PC-3 (cell line): Measurements from ENCODE around the gene AMT. TPM values are rescaled to one million over a fixed set of nuclear protein-coding genes. Genes with fewer than 3 reads are reported as not detected.
A peak's percentile ranks its signal among the peaks of the same experiment; 100 is the strongest.

Source experiments
- ATAC-seq: fragments of 200-7000 bp; cut with Tn5 transposase; 2 replicates; pipeline ENCODE4 v1.9.1; 2020; ENCODE audit warnings: mild to moderate bottlenecking, moderate library complexity
- BruUV-seq: library from RNA; stranded (reverse); fragments of 400-500 nt; replicated peaks from 2 replicates; lab custom pipeline; 2021; lab: Mats Ljungman, UMichigan
- CTCF ChIA-PET: fragments of 300-600 bp; sonication (Branson Sonifier 250); formaldehyde crosslinking; loops from one replicate; lab custom pipeline; 2022; ENCODE audit warnings: antibody characterized with exemption; lab: Charles Lee
- POLR2A ChIA-PET: fragments of 300-600 bp; sonication (Branson Sonifier 250); formaldehyde crosslinking; loops from one replicate; lab custom pipeline; 2022; ENCODE audit warnings: antibody characterized with exemption; ENCODE audit not compliant: unreplicated experiment; lab: Charles Lee
- DNase-seq: peaks from one replicate; pipeline ENCODE4 v3.0.0-alpha.2; 2015
- H2AFZ ChIP-seq: fragments of 300-600 bp; sonication (generic); 2 replicates; pipeline ENCODE4 v1.6.0; 2016; ENCODE audit warnings: antibody characterized with exemption, low read length
- H3F3A ChIP-seq: fragments of 300-600 bp; sonication (generic); one replicate; pipeline ENCODE4 v1.6.0; 2017; ENCODE audit warnings: antibody characterized with exemption, low read length, control low read depth, mild to moderate bottlenecking; ENCODE audit not compliant: unreplicated experiment
- H3K27ac ChIP-seq: fragments of 300-600 bp; sonication (generic); 2 replicates; pipeline ENCODE4 v1.5.1; 2016; ENCODE audit warnings: mild to moderate bottlenecking, low read length
- H3K27me3 ChIP-seq: fragments of 300-600 bp; sonication (generic); 2 replicates; pipeline ENCODE4 v1.6.1; 2016; ENCODE audit warnings: low read length, mixed read lengths
- H3K36me3 ChIP-seq: fragments of 300-600 bp; sonication (generic); 2 replicates; pipeline ENCODE4 v1.6.1; 2016; ENCODE audit warnings: low read depth, mixed run types, low read length, mixed read lengths
- H3K4me1 ChIP-seq: fragments of 300-600 bp; sonication (generic); 2 replicates; pipeline ENCODE4 v1.5.1; 2016; ENCODE audit warnings: low read length; ENCODE audit not compliant: insufficient read depth
- H3K4me2 ChIP-seq: fragments of 300-600 bp; sonication (generic); 2 replicates; pipeline ENCODE4 v1.6.0; 2016; ENCODE audit warnings: low read length
- H3K4me3 ChIP-seq: fragments of 300-600 bp; sonication (generic); 2 replicates; pipeline ENCODE4 v1.5.1; 2016; ENCODE audit warnings: mild to moderate bottlenecking, low read length, mixed read lengths
- H3K79me2 ChIP-seq: fragments of 300-600 bp; sonication (generic); 2 replicates; pipeline ENCODE4 v1.6.1; 2017; ENCODE audit warnings: low read length, mixed read lengths
- H3K9ac ChIP-seq: fragments of 300-600 bp; sonication (generic); 2 replicates; pipeline ENCODE4 v1.6.0; 2016; ENCODE audit warnings: mild to moderate bottlenecking, low read length
- H3K9me2 ChIP-seq: fragments of 300-600 bp; sonication (generic); replicated peaks from 2 replicates; pipeline ENCODE4 v1.6.1; 2016; ENCODE audit warnings: mixed run types, low read length, mixed read lengths
- H3K9me3 ChIP-seq: fragments of 300-600 bp; sonication (generic); 2 replicates; pipeline ENCODE4 v1.6.1; 2016; ENCODE audit warnings: low read length, mixed read lengths
- H4K20me1 ChIP-seq: fragments of 300-600 bp; sonication (generic); 2 replicates; pipeline ENCODE4 v1.6.1; 2016; ENCODE audit warnings: low read length, mixed read lengths
- CTCF ChIP-seq: fragments of 300-600 bp; sonication (generic); conservative IDR thresholded peaks from 2 replicates; pipeline ENCODE4 v1.5.1; 2017; ENCODE audit warnings: antibody characterized with exemption, low read depth, mild to moderate bottlenecking, low read length
- EZH2 ChIP-seq: fragments of 300-600 bp; sonication (generic); IDR thresholded peaks from one replicate; pipeline ENCODE4 v1.6.1; 2017; ENCODE audit warnings: antibody characterized with exemption, mild to moderate bottlenecking, low read length; ENCODE audit not compliant: unreplicated experiment
- EZH2phosphoT487 ChIP-seq: fragments of 300-600 bp; sonication (generic); IDR thresholded peaks from 2 replicates; pipeline ENCODE4 v1.6.1; 2018; ENCODE audit warnings: mild to moderate bottlenecking, antibody characterized with exemption, low read length, borderline replicate concordance
- intact Hi-C: fragments of 100-400 bp; cut with micrococcal nuclease; formaldehyde crosslinking; loops from 2 replicates; pipeline ENCODE4 v1.9.0; 2023
- total RNA-seq: library from RNA; depleted of rRNA; stranded (reverse); fragments of >200 nt; gene quantifications from 2 replicates; pipeline ENCODE4 v1.2.3, GENCODE V29; 2014

AMT gene
- total RNA-seq, 1 experiment from 2014 or later: 1.8 TPM

GRCh38 chr3:49460188-49460890 lies 38.1 kb upstream of the AMT start:
- H3K9me3 ChIP-seq: no peaks in the 10 kb centered on the region
- no peak overlapping the region for H3K27ac ChIP-seq
- intact Hi-C loops: no loop called here
- no peak overlapping the region for H3K4me3 ChIP-seq
- no peaks in the 10 kb centered on the region for H4K20me1 ChIP-seq
- no TSS peak for BruUV-seq
- no peaks in the 10 kb centered on the region for H3K27me3 ChIP-seq
- POLR2A ChIA-PET: no interaction called here
- H3K9ac ChIP-seq: no peak overlapping the region
- no peaks in the 10 kb centered on the region for H3K9me2 ChIP-seq
- peaks cover 21% of the 10 kb centered on the region for H3K4me1 ChIP-seq
- TF ChIP-seq CTCF (no peak), EZH2phosphoT487 (no peak), EZH2 (no peak)
- no peaks in the 10 kb centered on the region for H3K79me2 ChIP-seq
- no peaks in the 10 kb centered on the region for H3K36me3 ChIP-seq
- H3K4me2 ChIP-seq: no peak overlapping the region
- H2AFZ ChIP-seq: no peak overlapping the region
- no peak for DNase-seq
- CTCF ChIA-PET: no interaction called here
- no peak for ATAC-seq
- peaks cover 4% of the 10 kb centered on the region for H3F3A ChIP-seq

DNA sequence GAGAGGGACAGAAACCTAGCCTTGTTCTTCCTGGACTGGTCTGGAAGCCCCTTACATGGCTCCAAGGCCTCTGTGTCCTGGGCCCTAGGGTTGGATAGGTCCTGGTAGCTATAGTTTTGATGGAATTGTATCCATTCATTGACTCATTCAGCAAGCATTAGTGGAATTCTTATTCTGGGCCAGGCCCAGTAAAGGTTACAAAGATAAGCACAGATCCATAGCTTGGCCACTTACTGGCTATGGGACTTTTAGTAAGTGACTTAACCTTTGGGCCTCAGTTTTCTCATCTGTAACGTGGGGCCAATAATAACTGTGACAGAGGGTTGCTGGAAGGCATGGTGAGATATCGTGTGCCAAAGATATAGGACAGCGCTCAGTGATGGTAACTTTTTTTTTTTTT lies 34.2 kb upstream of the AMT start:
- no peak for TF ChIP-seq CTCF
- no peak for TF ChIP-seq EZH2phosphoT487
- no peak for TF ChIP-seq EZH2
- Histone ChIP-seq H3F3A (no peaks in the 10 kb centered on the region), H3K9ac (no peak overlapping the region), H3K9me3 (no peaks in the 10 kb centered on the region), H3K27ac (no peak overlapping the region), H3K4me3 (no peak overlapping the region), H4K20me1 (no peaks in the 10 kb centered on the region), H3K4me1 (peaks cover 11% of the 10 kb centered on the region), H3K9me2 (no peaks in the 10 kb centered on the region), H3K27me3 (no peaks in the 10 kb centered on the region), H2AFZ (no peak overlapping the region), H3K79me2 (no peaks in the 10 kb centered on the region), H3K4me2 (no peak overlapping the region), H3K36me3 (no peaks in the 10 kb centered on the region)
- no TSS peak for BruUV-seq
- DNase-seq (peak; percentile 43), ATAC-seq (peak; percentile 36)
- CTCF ChIA-PET: interaction anchor here (0.7 kb wide), 1 partner anchor 84 kb away, joined by 3 read pairs; no protein-coding TSS in a partner anchor
- POLR2A ChIA-PET: no interaction called here
- intact Hi-C loops: no loop called here
